Brain microvascular endothelial cell (primary cell): Measurements from ENCODE around the gene PRMT3.
"Not testable (repeated sequence)": the region's sequence is repeated elsewhere in the genome, so short reads cannot be mapped to it uniquely, and the experiment has no call there.

Experiments used
- DNase-seq: peaks from one replicate; pipeline ENCODE4 v3.0.0-alpha.2; 2020
- H3K27ac ChIP-seq: fragments of 250-450 bp; sonication (Bioruptor Pico); 2 replicates; pipeline ENCODE4 v1.5.1; 2020; ENCODE audit warnings: mild to moderate bottlenecking, moderate library complexity
- H3K27me3 ChIP-seq: fragments of 250-450 bp; sonication (Bioruptor Pico); replicated peaks from 2 replicates; pipeline ENCODE4 v1.5.1; 2020; ENCODE audit warnings: mild to moderate bottlenecking
- H3K36me3 ChIP-seq: fragments of 250-450 bp; sonication (Bioruptor Pico); replicated peaks from 2 replicates; pipeline ENCODE4 v1.5.1; 2020; ENCODE audit warnings: mild to moderate bottlenecking
- H3K4me3 ChIP-seq: 2 replicates; pipeline ENCODE4 v1.5.1; 2011; ENCODE audit warnings: low read depth, mild to moderate bottlenecking, control low read depth, low read length, moderate library complexity
- CTCF ChIP-seq: IDR thresholded peaks from 2 replicates; pipeline ENCODE4 v1.5.1; 2011; ENCODE audit warnings: low read depth, mild to moderate bottlenecking, moderate library complexity, low read length, control low read depth, inconsistent platforms; ENCODE audit errors: missing control alignments
- in situ Hi-C: cut with HindIII; loops from 2 replicates; pipeline ENCODE4 v1.10.0; 2017; ENCODE audit warnings: low sequenced_read_pairs, low pct_ligation_motif_present

The PRMT3 gene

GRCh38 chr11:20555783-20556182, 168.3 kb downstream of the PRMT3 start:
- no peak for TF ChIP-seq CTCF
- in situ Hi-C loops: no loop called here

GRCh38 chr11:20556396-20556795, 168.9 kb downstream of the PRMT3 start:
- DNase-seq, H3K27ac ChIP-seq, H3K27me3 ChIP-seq, in situ Hi-C loops, H3K36me3 ChIP-seq, H3K4me3 ChIP-seq: not testable (repeated sequence)

More at GRCh38 chr11:20555783-20556182, 168.3 kb downstream of the PRMT3 start:
- Histone ChIP-seq H3K27ac (no peak overlapping the region), H3K4me3 (no peak overlapping the region), H3K36me3 (no peaks in the 10 kb centered on the region), H3K27me3 (no peaks in the 10 kb centered on the region)
- DNase-seq: no peak

- no peaks in the 10 kb centered on the region for H3K36me3 ChIP-seq
- DNase-seq: no peak
- no peak for TF ChIP-seq CTCF
- H3K27ac ChIP-seq: no peak overlapping the region
- H3K27me3 ChIP-seq: no peaks in the 10 kb centered on the region
- in situ Hi-C loops: no loop called here
- H3K4me3 ChIP-seq: no peak overlapping the region
These were observed 171.2 kb downstream of the PRMT3 start for GRCh38 chr11:20558741-20559140.
